Measurements from ENCODE around the gene GUCY2C.

GRCh38 chr12:14652483-14652882 is 43.9 kb downstream of the GUCY2C start:
- TF ChIP-seq CTCF (IDR thresholded peaks at IDR 0.05; ENCODE audit: borderline replicate concordance, extremely low read depth, low read length, poor library complexity, severe bottlenecking) (no peak), EZH2 (IDR thresholded peaks at IDR 0.05; ENCODE audit: borderline replicate concordance, low read depth, low read length, severe bottlenecking) (no peak)
